NCI-H1105 treated with DMSO at 0.1 percent for 48 hours (cell line): Measurements from ENCODE around the gene SRP14.

Experiments
- DNase-seq: peaks from one replicate; lab custom pipeline; 2025; lab: John Stamatoyannopoulos, UW

SRP14 gene

GRCh38 chr15:40067921-40068624 lies 29.1 kb upstream of the SRP14 start:
- no peak for DNase-seq

- no peak for DNase-seq
Observed at GRCh38 chr15:40066589-40066988, 27.6 kb upstream of the SRP14 start.

GRCh38 chr15:40065166-40065565 lies 26.2 kb upstream of the SRP14 start:
- no peak for DNase-seq

- DNase-seq, result no peak
Observed at GRCh38 chr15:40064231-40064894, 25.4 kb upstream of the SRP14 start.

- DNase-seq, result no peak
Observed at GRCh38 chr15:40063563-40064011, 24.6 kb upstream of the SRP14 start.

GRCh38 chr15:40062816-40063562 lies 24.0 kb upstream of the SRP14 start:
- no peak for DNase-seq

GRCh38 chr15:40061212-40061901 lies 22.4 kb upstream of the SRP14 start:
- no peak for DNase-seq

- no peak for DNase-seq
Observed at GRCh38 chr15:40060236-40060961, 21.4 kb upstream of the SRP14 start.

GRCh38 chr15:40059821-40060220 lies 20.8 kb upstream of the SRP14 start:
- no peak for DNase-seq

- DNase-seq, result no peak
Observed at GRCh38 chr15:40058476-40059140, 19.6 kb upstream of the SRP14 start.

- no peak for DNase-seq
Observed at GRCh38 chr15:40055576-40056293, 16.8 kb upstream of the SRP14 start.

GRCh38 chr15:40054855-40055575 lies 16.0 kb upstream of the SRP14 start:
- DNase-seq, result peak; percentile 43

GRCh38 chr15:40054605-40054854 lies 15.5 kb upstream of the SRP14 start:
- no peak for DNase-seq

- DNase-seq, result no peak
Observed at GRCh38 chr15:40053831-40054604, 15.0 kb upstream of the SRP14 start.

GRCh38 chr15:40053079-40053830 lies 14.3 kb upstream of the SRP14 start:
- no peak for DNase-seq

- no peak for DNase-seq
Observed at GRCh38 chr15:40052604-40053003, 13.6 kb upstream of the SRP14 start.

GRCh38 chr15:40051616-40052415 lies 12.8 kb upstream of the SRP14 start:
- DNase-seq, result no peak
